Activated CD8-positive, alpha-beta T cell treated with anti-CD3 and anti-CD28 coated beads for 36 hours (primary cell): ENCODE data around the gene SRC. TPM values are rescaled to one million over a fixed set of nuclear protein-coding genes. Genes with fewer than 3 reads are reported as not detected.

Source experiments
- ATAC-seq: fragments of 200-7000 bp; cut with Tn5 transposase; one replicate; pipeline ENCODE4 v1.10.0; 2021; ENCODE audit warnings: mild to moderate bottlenecking, moderate library complexity
- CTCF ChIA-PET: fragments of 350-600 bp; sonication (Branson Sonifier 250); formaldehyde crosslinking; loops from one replicate; lab custom pipeline; 2021; ENCODE audit warnings: antibody characterized with exemption; lab: Charles Lee
- POLR2A ChIA-PET: fragments of 350-600 bp; sonication (Branson Sonifier 250); formaldehyde crosslinking; loops from one replicate; lab custom pipeline; 2021; ENCODE audit warnings: antibody characterized with exemption; lab: Charles Lee
- DNase-seq: peaks from one replicate; pipeline ENCODE4 v3.0.0-alpha.2; 2020
- H3K27ac Mint-ChIP-seq: one replicate; pipeline ENCODE4 v1.8.0; 2021; ENCODE audit warnings: mild to moderate bottlenecking, mixed read lengths
- H3K27me3 Mint-ChIP-seq: one replicate; pipeline ENCODE4 v1.8.0; 2021; ENCODE audit warnings: mixed read lengths
- H3K36me3 Mint-ChIP-seq: one replicate; pipeline ENCODE4 v1.8.0; 2021; ENCODE audit warnings: low read depth, mixed read lengths
- H3K4me1 Mint-ChIP-seq: one replicate; pipeline ENCODE4 v1.8.0; 2021; ENCODE audit warnings: low read depth, mixed read lengths
- H3K4me3 Mint-ChIP-seq: one replicate; pipeline ENCODE4 v1.8.0; 2021; ENCODE audit warnings: mild to moderate bottlenecking, moderate library complexity, mixed read lengths
- H3K9me3 Mint-ChIP-seq: one replicate; pipeline ENCODE4 v1.8.0; 2021; ENCODE audit warnings: mixed read lengths
- CTCF ChIP-seq: fragments of 200-600 bp; IDR thresholded peaks from one replicate; pipeline ENCODE4 v1.8.0; 2022; ENCODE audit warnings: antibody characterized with exemption, mild to moderate bottlenecking
- intact Hi-C: fragments of 100-400 bp; cut with micrococcal nuclease; formaldehyde crosslinking; loops from one replicate; pipeline ENCODE4 v1.10.0; 2022
- total RNA-seq, 2 experiments: library from RNA; stranded (reverse); gene quantifications; one replicate each; pipeline ENCODE4 v1.2.3, GENCODE V29; 2021

The SRC gene
- total RNA-seq, 2 experiments from 2014 or later = 0.88 to 2.4 TPM

- no peak for DNase-seq
- H3K4me1 Mint-ChIP-seq = peaks cover 19% of the 10 kb centered on the region
- no peak for TF ChIP-seq CTCF
- no peak overlapping the region for H3K4me3 Mint-ChIP-seq
- ATAC-seq = no peak
- H3K27me3 Mint-ChIP-seq = no peaks in the 10 kb centered on the region
- H3K9me3 Mint-ChIP-seq = no peaks in the 10 kb centered on the region
- POLR2A ChIA-PET = interaction anchor here (0.9 to 1.6 kb wide), 2 partner anchors 13 to 210 kb away, joined by 3 to 4 read pairs; no protein-coding TSS in a partner anchor
- H3K27ac Mint-ChIP-seq = no peak overlapping the region
- CTCF ChIA-PET = interaction anchor here (1.4 kb wide), 1 partner anchor 85 kb away, joined by 7 read pairs; no protein-coding TSS in a partner anchor
- intact Hi-C loops = no loop called here
- H3K36me3 Mint-ChIP-seq = peaks cover 24% of the 10 kb centered on the region
These were observed 46.0 kb upstream of the SRC start for GRCh38 chr20:37299718-37300528.

- no peak overlapping the region for H3K27ac Mint-ChIP-seq
- TF ChIP-seq CTCF = no peak
- no peak for ATAC-seq
- H3K9me3 Mint-ChIP-seq = no peaks in the 10 kb centered on the region
- H3K36me3 Mint-ChIP-seq = peaks cover 24% of the 10 kb centered on the region
- no peaks in the 10 kb centered on the region for H3K27me3 Mint-ChIP-seq
- no peak overlapping the region for H3K4me3 Mint-ChIP-seq
- POLR2A ChIA-PET = no interaction called here
- peaks cover 11% of the 10 kb centered on the region for H3K4me1 Mint-ChIP-seq
- intact Hi-C loops = no loop called here
- no peak for DNase-seq
- CTCF ChIA-PET = no interaction called here
These were observed 44.8 kb upstream of the SRC start for GRCh38 chr20:37301120-37301519.

GRCh38 chr20:37301558-37301957, 44.4 kb upstream of the SRC start:
- Mint-ChIP-seq H3K9me3 (no peaks in the 10 kb centered on the region), H3K27ac (no peak overlapping the region), H3K27me3 (no peaks in the 10 kb centered on the region), H3K4me1 (peaks cover 9% of the 10 kb centered on the region), H3K36me3 (peaks cover 24% of the 10 kb centered on the region), H3K4me3 (no peak overlapping the region)
- no peak for DNase-seq
- no peak for ATAC-seq
- intact Hi-C loops = no loop called here
- CTCF ChIA-PET = no interaction called here
- POLR2A ChIA-PET = no interaction called here
- TF ChIP-seq CTCF = no peak

GRCh38 chr20:37302981-37303380, 43.0 kb upstream of the SRC start:
- Mint-ChIP-seq H3K36me3 (peaks cover 22% of the 10 kb centered on the region), H3K27me3 (no peaks in the 10 kb centered on the region), H3K4me3 (no peak overlapping the region), H3K9me3 (no peaks in the 10 kb centered on the region), H3K4me1 (peaks cover 5% of the 10 kb centered on the region), H3K27ac (no peak overlapping the region)
- DNase-seq = no peak
- POLR2A ChIA-PET = interaction anchor here (0.7 to 1.0 kb wide), 2 partner anchors 13 to 16 kb away, joined by 3 to 5 read pairs; partner anchors contain the start of gene MANBAL
- intact Hi-C loops = no loop called here
- ATAC-seq = no peak
- no peak for TF ChIP-seq CTCF
- CTCF ChIA-PET = interaction anchor here (1.2 kb wide), 1 partner anchor 10 kb away, joined by 3 read pairs; no protein-coding TSS in a partner anchor

- intact Hi-C loops = no loop called here
- Mint-ChIP-seq H3K9me3 (no peaks in the 10 kb centered on the region), H3K4me3 (no peak overlapping the region), H3K36me3 (peaks cover 21% of the 10 kb centered on the region), H3K4me1 (peaks cover 6% of the 10 kb centered on the region), H3K27ac (no peak overlapping the region), H3K27me3 (no peaks in the 10 kb centered on the region)
- DNase-seq = no peak
- CTCF ChIA-PET = no interaction called here
- POLR2A ChIA-PET = interaction anchor here (0.7 to 1.0 kb wide), 2 partner anchors 14 to 16 kb away, joined by 3 to 5 read pairs; partner anchors contain the start of gene MANBAL
- no peak for TF ChIP-seq CTCF
- ATAC-seq = no peak
These were observed 42.3 kb upstream of the SRC start for GRCh38 chr20:37303637-37304036.
